Skeletal muscle cell (primary cell): ENCODE data around the gene FOXP1.
A peak's percentile ranks its signal among the peaks of the same experiment; 100 is the strongest.

Source experiments
- DNase-seq: peaks from one replicate; pipeline ENCODE4 v3.0.0-alpha.2; 2010; ENCODE audit warnings: low read depth
- H3K4me3 ChIP-seq: 2 replicates; pipeline ENCODE4 v1.5.1; 2011; ENCODE audit warnings: low read depth, mild to moderate bottlenecking, control low read depth, low read length, moderate library complexity

Gene FOXP1

DNA sequence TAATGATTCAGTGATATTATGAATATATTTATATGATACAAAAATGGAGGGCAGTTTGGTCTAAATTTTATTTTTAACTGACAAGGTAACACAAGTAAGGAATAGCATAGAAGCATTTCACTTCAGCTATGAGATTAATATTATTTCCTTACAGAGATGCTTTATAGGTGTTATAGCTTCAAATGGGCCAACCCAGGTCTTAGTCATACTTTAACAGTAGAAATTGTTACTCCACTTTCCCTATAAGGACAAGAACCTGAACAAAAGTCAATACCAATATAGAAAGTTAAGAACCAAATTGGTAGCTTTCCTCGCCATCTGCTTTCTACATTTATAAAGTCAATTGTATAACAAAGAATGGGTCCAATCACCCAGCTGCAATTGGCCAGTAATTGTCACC is 570.6 kb downstream of the FOXP1 start:
- no peak overlapping the region for H3K4me3 ChIP-seq
- DNase-seq = no peak

DNA sequence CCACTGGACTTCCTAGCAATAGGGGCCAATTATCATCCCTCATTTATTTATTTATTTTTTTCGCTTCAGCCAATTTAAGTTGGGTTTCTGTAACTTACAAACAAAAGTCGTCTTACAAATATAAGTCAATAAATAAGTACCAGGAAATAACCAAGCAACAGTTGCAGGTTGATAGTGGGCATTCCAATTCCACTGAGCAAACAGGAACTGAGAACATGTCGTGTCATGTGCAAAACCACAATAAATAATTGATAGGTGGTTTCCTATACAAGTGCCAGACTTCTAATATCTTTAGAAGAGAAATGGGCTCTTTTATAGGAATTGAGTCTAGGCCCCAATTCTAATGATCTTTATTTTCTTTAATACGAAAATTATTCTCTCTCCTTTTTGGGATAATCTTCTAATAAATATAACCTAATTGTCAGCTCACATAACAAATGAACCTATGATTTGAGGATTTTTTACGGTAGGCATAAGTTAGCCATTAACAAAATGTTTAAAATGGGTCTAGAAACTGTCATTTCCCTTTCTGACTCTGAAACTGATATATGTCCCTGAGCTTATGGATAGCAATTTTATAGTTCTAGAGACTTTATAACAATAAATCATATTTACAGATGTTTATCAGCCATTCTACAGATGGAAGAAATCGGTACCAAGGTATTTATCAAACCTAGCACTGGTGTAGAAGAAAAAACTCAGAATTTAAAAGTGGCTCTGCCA is 571.8 kb downstream of the FOXP1 start:
- DNase-seq = no peak
- no peak overlapping the region for H3K4me3 ChIP-seq

DNA sequence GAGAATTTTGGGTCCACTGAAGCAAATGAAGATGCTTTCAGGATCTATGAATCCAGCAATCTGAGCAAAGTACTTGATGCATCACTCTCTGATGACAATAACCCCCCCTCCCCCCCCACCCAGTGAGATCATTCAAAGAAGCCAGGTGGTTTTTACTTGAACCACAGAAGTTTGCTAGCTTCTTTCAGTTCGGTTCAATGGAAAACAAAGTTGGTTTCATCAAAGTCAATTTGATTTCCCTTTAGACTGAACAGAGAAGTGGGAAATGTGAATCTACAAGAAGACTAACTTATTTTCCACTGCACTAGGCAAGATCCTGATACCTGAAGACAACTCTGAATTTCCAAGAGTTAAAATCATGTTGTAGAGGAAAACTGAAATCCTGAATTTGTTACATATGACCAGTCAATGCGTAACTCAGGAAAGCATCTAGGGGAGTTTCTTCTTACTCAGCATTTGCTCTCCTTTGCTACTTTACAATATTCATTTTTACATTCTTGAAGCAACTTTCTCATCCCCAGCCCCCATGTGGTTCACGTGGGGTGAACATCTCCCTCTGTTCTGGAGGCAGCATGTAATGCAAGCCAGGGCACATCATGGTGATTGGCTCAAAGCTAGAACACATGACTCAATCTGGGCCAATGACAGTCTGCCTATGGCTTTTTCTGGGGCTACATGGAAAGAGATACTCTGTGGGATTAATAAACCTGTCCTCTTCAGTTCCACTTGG is 572.6 kb downstream of the FOXP1 start:
- H3K4me3 ChIP-seq = no peak overlapping the region
- no peak for DNase-seq

- DNase-seq = no peak
- H3K4me3 ChIP-seq = no peak overlapping the region
These were observed 575.1 kb downstream of the FOXP1 start for GRCh38 chr3:71008350-71008935.

DNA sequence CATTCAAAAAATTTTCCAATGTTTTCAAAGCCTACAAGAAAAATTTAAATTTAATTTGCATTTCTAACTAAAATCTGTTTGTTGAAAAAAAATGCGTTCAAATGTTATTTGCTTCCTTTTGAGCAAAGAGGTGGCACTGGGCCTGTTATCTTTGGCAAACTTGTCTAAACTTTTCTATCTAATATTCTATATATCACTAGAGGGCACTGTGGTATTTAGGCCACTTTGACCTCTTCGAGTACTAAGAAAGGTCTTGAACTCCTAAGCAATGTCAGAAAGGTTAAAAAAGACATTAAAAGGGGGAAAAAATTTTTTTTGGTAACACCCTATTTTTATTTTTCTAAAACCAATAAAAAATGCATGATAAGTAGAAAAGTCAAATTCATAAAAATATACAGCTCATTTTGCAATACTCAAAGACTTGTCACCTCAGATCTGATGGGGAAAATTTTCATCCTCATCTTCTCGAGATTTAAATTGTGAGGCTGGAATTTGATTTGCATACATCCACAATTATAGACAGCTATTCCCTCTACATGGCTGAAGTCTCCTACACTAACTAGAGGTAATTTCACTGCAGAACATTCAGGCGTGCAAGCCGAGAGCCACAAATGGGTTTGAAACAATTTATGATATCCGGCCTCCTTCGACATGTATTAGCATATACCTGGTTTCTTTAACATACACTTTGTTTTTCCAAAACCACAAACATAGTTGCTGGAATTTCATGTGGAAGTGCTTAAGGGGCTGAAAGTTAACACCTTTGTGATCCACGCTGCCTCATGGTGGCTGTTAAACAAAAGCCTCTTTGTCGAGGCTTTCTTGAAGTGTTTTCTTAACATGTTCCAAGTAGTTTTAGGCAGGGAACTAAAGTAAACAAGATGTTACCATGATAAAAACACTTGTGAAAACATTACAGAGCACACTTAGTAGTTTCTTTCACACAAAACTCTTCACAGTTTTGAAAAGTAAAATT is 576.4 kb downstream of the FOXP1 start:
- H3K4me3 ChIP-seq = no peak overlapping the region
- no peak for DNase-seq

DNA sequence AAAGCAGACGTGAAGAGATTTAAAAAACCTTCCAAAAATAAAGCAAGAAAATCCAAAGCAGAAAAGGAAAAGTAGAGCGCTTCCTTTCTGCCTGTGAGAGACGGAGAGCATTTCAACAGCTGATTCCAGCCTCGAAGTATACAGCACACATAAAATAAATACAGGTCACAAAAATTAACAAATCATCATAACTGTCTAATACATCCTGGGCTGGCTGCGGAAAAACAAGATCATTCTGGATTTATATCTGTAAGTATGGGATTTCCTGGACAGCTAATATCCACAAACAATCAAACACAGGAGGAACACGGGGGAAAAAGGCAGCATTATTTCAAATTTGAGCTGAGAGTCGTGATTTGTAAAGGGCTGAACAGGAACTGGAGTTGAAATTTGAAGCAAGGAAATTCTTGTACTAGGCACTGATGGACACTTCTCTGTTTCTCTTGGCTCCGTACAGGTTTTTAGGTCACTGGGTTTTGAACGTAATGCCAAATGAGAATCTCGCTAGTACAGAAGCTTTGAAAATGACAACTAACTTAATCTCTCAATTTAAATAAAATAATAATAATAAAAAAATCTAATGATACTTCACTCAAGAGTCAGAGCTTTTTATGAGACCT is 577.7 kb downstream of the FOXP1 start:
- H3K4me3 ChIP-seq = no peak overlapping the region
- no peak for DNase-seq

DNA sequence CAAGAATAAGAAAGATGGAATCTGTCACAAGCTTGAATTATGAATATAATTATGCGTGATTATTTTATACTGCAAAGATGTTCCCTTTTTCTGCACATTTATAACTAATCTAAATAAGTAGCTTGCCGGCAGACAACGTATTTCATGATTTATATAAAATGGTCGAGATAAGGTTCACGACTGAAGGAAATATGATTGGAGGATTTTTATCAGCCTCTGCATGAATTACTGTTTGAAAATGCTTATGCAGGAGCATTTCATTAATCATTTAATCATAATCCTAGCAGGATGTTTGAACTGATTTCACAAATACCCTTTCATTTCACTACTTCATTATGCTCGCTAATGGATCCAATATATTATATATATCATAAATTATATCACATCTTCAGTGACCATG is 580.0 kb downstream of the FOXP1 start:
- no peak overlapping the region for H3K4me3 ChIP-seq
- DNase-seq = no peak

DNA sequence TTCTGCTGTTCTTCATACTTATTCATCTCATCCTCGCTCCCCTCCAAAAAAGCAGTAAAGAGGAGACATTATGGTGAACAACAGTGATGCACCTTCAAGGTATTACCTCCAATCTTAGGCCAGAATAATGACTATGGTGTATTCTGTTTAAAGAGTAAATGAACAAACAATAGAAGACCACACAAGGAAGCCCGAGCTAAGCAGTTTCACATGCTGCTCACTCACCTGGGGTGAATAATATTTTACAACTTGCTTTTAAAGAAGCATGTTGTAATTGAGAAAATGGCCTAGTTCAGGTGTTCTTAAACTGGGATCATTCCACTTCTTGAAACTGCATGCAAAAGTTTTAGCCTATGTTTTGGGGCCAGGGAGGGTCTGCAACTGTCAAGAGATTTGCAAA is 581.2 kb downstream of the FOXP1 start:
- no peak overlapping the region for H3K4me3 ChIP-seq
- no peak for DNase-seq

- DNase-seq = no peak
- no peak overlapping the region for H3K4me3 ChIP-seq
These were observed 582.2 kb downstream of the FOXP1 start for GRCh38 chr3:71001303-71001830.

DNA sequence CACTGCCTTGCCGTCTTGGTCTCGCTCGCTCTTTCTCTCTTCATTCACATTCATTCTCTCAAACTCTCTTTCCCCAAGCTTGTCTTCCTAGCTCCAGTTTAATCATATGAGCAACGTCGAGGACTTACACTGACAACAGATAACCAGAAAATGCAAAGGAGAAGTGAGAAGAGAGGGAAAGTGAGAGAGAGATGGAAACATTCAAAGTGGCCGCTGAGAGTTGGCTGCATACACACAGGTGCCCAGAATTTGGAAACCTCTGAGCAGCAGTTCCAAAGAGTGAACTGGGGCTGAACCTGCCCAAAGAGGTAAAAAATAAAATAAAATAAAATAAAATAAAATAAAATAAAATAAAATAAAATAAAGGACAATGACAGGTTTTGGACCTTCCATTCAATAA is 583.0 kb downstream of the FOXP1 start:
- DNase-seq = no peak
- H3K4me3 ChIP-seq = no peak overlapping the region

DNA sequence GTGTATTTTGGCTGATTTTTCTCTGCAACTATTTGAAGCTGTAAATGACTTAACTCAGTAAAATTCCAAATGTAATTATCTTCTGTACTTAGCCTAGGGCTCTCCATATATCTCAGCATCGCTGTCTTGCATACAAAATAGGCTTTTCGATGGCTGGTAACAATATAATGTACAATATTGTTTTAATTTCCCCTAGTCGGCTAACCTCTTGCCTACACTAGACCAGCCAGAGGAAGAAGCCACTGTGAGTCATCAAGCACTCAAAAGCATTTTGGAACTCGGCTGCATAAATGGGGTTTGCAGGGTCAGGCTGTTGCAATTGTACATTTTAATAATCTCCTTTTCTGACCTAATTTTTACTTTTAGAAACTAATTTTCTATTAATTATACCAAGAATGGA is 583.8 kb downstream of the FOXP1 start:
- peak; percentile 68 for DNase-seq
- H3K4me3 ChIP-seq = no peak overlapping the region

DNA sequence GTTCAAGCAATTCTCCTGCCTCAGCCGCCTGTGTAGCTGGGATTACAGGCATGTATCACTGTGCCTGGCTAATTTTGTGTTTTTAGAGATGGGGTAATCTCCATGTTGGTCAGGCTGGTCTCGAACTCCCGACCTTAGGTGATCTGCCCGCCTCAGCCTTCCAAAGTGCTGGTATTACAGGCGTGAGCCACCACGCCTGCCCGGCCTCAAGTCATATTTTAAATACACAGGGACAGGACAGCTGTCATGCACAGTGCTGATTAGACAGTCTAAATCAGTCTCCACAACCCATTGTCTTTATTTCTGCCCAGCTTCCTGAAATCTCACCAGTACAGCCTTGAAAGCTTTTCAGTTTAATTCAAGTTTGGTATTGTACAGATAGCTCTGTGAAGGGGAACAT is 587.4 kb downstream of the FOXP1 start:
- no peak for DNase-seq
- H3K4me3 ChIP-seq = no peak overlapping the region

DNA sequence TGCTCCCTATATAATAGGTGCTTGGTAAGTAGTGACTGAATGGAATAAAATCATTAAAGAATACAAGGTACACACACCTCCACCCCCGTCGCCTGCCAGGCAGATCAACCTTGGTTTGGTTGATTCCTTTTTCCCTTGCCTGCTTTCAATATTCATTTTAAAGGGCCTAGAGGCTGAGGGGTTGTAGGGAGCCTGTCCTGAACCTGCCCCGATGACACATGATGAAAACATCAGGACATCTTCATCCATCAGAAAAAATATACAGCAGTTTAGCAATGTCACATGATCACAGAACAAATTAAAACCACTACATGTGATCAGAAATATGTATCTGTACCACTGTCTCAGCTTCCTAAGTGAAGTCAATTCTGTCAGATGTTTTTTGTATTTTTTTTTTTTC is 588.9 kb downstream of the FOXP1 start:
- H3K4me3 ChIP-seq = no peak overlapping the region
- DNase-seq = no peak

- no peak overlapping the region for H3K4me3 ChIP-seq
- DNase-seq = no peak
These were observed 590.8 kb downstream of the FOXP1 start for GRCh38 chr3:70992562-70993204.

GRCh38 chr3:70992131-70992530 is 591.4 kb downstream of the FOXP1 start:
- DNase-seq = no peak
- H3K4me3 ChIP-seq = no peak overlapping the region

DNA sequence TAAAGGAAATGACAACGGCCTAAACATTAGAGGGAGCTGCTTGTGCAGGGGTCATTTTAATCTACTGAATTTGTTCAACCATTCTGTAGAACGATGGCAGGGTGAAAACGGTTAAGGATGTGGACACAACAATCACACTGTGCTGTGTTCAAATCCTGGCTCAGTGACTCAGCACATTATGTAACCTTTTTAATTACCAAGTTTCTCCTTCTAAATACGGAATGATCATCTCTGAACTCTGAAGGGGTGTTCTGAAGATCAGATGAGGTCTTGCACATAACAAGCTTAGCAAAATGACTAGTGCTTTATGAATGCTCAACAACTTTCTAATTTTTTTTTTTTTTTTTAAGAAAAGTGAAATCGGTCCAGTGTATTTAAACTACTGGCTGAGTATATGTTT is 592.8 kb downstream of the FOXP1 start:
- no peak overlapping the region for H3K4me3 ChIP-seq
- no peak for DNase-seq

DNA sequence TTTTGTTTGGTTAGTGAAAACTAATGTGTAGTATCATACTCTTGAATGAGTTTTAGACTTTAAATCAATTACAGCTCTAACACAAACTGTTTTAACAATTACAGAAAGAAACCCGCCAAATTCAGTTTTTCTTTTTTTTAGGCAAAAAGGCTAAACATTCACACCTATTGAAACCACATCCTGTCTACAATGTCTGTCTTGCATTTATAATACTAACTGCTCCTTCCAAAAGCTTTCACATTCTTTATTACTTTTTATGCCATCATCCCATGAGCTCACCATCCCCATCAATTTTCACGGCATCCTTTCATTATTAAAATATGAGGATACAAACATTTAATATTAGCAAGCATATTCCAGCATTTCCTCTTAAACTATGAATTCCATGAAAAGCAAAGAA is 593.3 kb downstream of the FOXP1 start:
- DNase-seq = no peak

DNA sequence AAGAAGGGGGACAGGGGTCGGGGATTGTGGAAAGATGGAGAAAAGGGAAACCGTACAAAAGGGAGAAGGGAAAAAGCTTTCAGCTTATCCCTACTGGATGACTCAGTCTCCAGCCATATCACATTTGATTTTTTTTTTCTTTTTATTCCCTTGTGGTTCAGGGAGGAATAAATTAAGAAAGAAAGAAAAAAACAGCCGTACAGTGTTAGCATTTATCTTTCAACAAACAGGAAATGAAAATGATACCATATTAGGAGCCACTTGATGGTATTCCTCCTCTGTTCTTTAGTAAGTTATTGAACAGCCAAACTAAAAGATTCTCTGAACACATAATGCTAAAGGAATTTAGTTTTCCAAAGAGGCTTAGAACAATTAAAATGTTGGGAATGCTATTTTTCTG is 594.4 kb downstream of the FOXP1 start:
- no peak overlapping the region for H3K4me3 ChIP-seq
- DNase-seq = peak; percentile 31

More for the DNA sequence above, 593.3 kb downstream of the FOXP1 start:
- H3K4me3 ChIP-seq = no peak overlapping the region

GRCh38 chr3:70988111-70988510 is 595.4 kb downstream of the FOXP1 start:
- no peak overlapping the region for H3K4me3 ChIP-seq
- DNase-seq = no peak
